Calu3 (cell line): ENCODE data around the gene PPFIBP2. TPM values are rescaled to one million over a fixed set of nuclear protein-coding genes. Genes with fewer than 3 reads are reported as not detected.

Experiments
- BruUV-seq: library from RNA; stranded (reverse); fragments of 400-500 nt; replicated peaks from 2 replicates; lab custom pipeline; 2021; lab: Mats Ljungman, UMichigan
- CTCF ChIA-PET: fragments of 300-600 bp; sonication (Branson Sonifier 250); formaldehyde crosslinking; loops from one replicate; lab custom pipeline; 2022; ENCODE audit warnings: antibody characterized with exemption; lab: Charles Lee
- DNase-seq: peaks from one replicate; pipeline ENCODE4 v3.0.0; 2022
- H3K27ac Mint-ChIP-seq: one replicate; pipeline ENCODE4 v1.8.0; 2022; ENCODE audit warnings: mixed read lengths; ENCODE audit not compliant: unreplicated experiment
- H3K27me3 Mint-ChIP-seq: one replicate; pipeline ENCODE4 v1.8.0; 2022; ENCODE audit warnings: mixed read lengths; ENCODE audit not compliant: unreplicated experiment
- H3K36me3 Mint-ChIP-seq: one replicate; pipeline ENCODE4 v1.8.0; 2022; ENCODE audit warnings: mild to moderate bottlenecking, moderate library complexity, mixed read lengths; ENCODE audit not compliant: insufficient read depth, unreplicated experiment
- H3K4me1 Mint-ChIP-seq: one replicate; pipeline ENCODE4 v1.8.0; 2022; ENCODE audit warnings: mild to moderate bottlenecking, low read depth, mixed read lengths; ENCODE audit not compliant: unreplicated experiment
- H3K4me3 Mint-ChIP-seq: one replicate; pipeline ENCODE4 v1.8.0; 2022; ENCODE audit warnings: mild to moderate bottlenecking, low read depth, moderate library complexity, mixed read lengths; ENCODE audit not compliant: unreplicated experiment
- H3K9me3 Mint-ChIP-seq: one replicate; pipeline ENCODE4 v1.8.0; 2022; ENCODE audit warnings: low read depth, mixed read lengths; ENCODE audit not compliant: unreplicated experiment
- intact Hi-C: fragments of 100-400 bp; cut with micrococcal nuclease; formaldehyde crosslinking; loops from one replicate; pipeline ENCODE4 v1.10.0; 2022; ENCODE audit not compliant: unreplicated experiment
- total RNA-seq: library from RNA; stranded (reverse); gene quantifications from 2 replicates; pipeline ENCODE4 v1.2.3, GENCODE V29; 2022
- TF ChIP-seq, protein P1 (sequence below): fragments of 200-600 bp; IDR thresholded peaks from one replicate; pipeline ENCODE4 v1.8.0; 2022; ENCODE audit warnings: antibody characterized with exemption; ENCODE audit not compliant: unreplicated experiment

Gene PPFIBP2
- total RNA-seq, 1 experiment from 2014 or later, result 28.5 TPM

DNA sequence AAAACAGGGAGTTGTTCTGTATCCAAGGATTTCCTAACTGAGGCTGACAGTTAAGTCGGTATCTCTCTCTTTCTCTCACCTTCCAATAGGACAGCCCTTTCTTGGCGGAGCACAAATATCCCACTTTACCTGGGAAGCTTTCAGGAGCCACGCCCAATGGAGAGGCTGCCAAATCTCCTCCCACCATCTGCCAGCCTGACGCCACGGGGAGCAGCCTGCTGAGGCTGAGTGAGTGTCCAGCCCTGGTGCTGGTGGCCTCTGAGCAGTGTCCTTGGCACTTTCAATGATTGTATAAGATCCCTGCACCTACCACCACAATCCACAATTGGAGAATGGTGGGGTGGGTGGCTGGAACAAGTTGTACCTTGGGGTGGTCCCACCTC, 125.8 kb downstream of the PPFIBP2 start:
- H3K36me3 Mint-ChIP-seq, result peaks cover 9% of the 10 kb centered on the region
- BruUV-seq, result no TSS peak
- no peak overlapping the region for H3K27ac Mint-ChIP-seq
- intact Hi-C loops, result no loop called here
- CTCF ChIA-PET, result no interaction called here
- no peaks in the 10 kb centered on the region for H3K27me3 Mint-ChIP-seq
- no peaks in the 10 kb centered on the region for H3K4me1 Mint-ChIP-seq
- TF ChIP-seq, protein P1, sequence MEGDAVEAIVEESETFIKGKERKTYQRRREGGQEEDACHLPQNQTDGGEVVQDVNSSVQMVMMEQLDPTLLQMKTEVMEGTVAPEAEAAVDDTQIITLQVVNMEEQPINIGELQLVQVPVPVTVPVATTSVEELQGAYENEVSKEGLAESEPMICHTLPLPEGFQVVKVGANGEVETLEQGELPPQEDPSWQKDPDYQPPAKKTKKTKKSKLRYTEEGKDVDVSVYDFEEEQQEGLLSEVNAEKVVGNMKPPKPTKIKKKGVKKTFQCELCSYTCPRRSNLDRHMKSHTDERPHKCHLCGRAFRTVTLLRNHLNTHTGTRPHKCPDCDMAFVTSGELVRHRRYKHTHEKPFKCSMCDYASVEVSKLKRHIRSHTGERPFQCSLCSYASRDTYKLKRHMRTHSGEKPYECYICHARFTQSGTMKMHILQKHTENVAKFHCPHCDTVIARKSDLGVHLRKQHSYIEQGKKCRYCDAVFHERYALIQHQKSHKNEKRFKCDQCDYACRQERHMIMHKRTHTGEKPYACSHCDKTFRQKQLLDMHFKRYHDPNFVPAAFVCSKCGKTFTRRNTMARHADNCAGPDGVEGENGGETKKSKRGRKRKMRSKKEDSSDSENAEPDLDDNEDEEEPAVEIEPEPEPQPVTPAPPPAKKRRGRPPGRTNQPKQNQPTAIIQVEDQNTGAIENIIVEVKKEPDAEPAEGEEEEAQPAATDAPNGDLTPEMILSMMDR, result no peak
- DNase-seq, result no peak
- no peak overlapping the region for H3K4me3 Mint-ChIP-seq
- H3K9me3 Mint-ChIP-seq, result no peaks in the 10 kb centered on the region

DNA sequence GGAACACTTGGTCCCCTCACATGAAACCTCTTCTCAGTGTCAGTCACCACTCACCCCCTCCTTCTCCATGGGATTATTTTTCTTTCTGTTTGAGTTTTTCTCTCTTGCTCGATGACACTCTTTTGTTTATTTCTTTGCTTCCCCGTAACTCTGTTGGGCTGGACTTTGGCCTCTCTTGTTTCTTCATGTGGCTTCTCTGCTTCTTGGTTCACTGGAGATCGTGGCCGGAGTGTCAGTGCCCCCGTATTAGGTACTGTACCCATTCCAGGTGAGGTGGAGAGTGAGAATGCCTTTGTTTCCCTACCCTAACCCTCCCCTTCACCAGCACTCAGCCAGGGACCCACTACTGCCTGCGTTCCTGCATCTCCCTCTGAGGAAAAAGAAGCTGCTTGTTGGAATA, 127.0 kb downstream of the PPFIBP2 start:
- intact Hi-C loops, result no loop called here
- Mint-ChIP-seq H3K36me3 (peaks cover 6% of the 10 kb centered on the region), H3K4me1 (no peaks in the 10 kb centered on the region), H3K27me3 (no peaks in the 10 kb centered on the region), H3K4me3 (no peak overlapping the region), H3K27ac (no peak overlapping the region), H3K9me3 (no peaks in the 10 kb centered on the region)
- BruUV-seq, result no TSS peak
- CTCF ChIA-PET, result no interaction called here
- DNase-seq, result no peak
- TF ChIP-seq, protein P1, result no peak

DNA sequence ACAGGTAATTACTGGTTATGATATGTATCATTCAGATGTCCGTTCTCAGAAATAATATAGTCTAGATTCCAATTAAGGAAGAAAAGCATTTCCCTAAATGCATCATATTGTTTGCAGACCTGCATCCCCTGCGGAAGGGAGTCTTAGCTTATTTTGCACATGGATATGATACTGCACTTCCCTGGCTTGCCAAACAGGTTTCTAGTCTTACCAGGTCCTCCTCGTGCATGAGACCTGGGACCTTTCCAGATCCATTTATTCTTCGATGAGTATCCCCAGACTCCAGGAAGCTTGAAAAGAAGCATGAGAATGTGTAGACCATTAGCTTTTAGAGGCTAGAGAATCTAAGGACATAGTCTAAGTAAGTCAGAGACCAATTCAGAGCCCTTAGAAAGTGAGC, 128.9 kb downstream of the PPFIBP2 start:
- Mint-ChIP-seq H3K9me3 (no peaks in the 10 kb centered on the region), H3K4me3 (no peak overlapping the region), H3K27ac (no peak overlapping the region), H3K36me3 (peaks cover 3% of the 10 kb centered on the region), H3K27me3 (no peaks in the 10 kb centered on the region), H3K4me1 (no peaks in the 10 kb centered on the region)
- BruUV-seq, result no TSS peak
- TF ChIP-seq, protein P1, result no peak
- intact Hi-C loops, result no loop called here
- CTCF ChIA-PET, result interaction anchor here (0.7 kb wide), 1 partner anchor 67 kb away, joined by 3 read pairs; no protein-coding TSS in a partner anchor
- no peak for DNase-seq

- Mint-ChIP-seq H3K4me1 (no peaks in the 10 kb centered on the region), H3K4me3 (no peak overlapping the region), H3K27me3 (no peaks in the 10 kb centered on the region), H3K27ac (no peak overlapping the region), H3K36me3 (no peaks in the 10 kb centered on the region), H3K9me3 (no peaks in the 10 kb centered on the region)
- CTCF ChIA-PET, result interaction anchor here (0.5 to 0.6 kb wide), 2 partner anchors 29 to 293 kb away, joined by 3 to 4 read pairs; no protein-coding TSS in a partner anchor
- BruUV-seq, result no TSS peak
- DNase-seq, result no peak
- TF ChIP-seq, protein P1, result no peak
- intact Hi-C loops, result no loop called here
Measured at GRCh38 chr11:7643314-7643713, 129.5 kb downstream of the PPFIBP2 start.
